Parathyroid adenoma (tissue), 2 donors: ENCODE results near the gene BDKRB2.

Source experiments
- H2AFZ ChIP-seq: fragments of 300-600 bp; sonication (generic); one replicate; pipeline ENCODE4 v1.7.0; 2017; ENCODE audit warnings: antibody characterized with exemption, mild to moderate bottlenecking
- H3K27ac ChIP-seq: fragments of 300-600 bp; sonication (generic); one replicate; pipeline ENCODE4 v1.7.0; 2017
- H3K27me3 ChIP-seq: fragments of 300-600 bp; sonication (generic); one replicate; pipeline ENCODE4 v1.7.0; 2017; ENCODE audit warnings: low read length; ENCODE audit not compliant: control insufficient read depth, insufficient read depth
- H3K36me3 ChIP-seq: fragments of 300-600 bp; sonication (generic); one replicate; pipeline ENCODE4 v1.7.0; 2017; ENCODE audit warnings: low read length; ENCODE audit not compliant: control insufficient read depth, insufficient read depth
- H3K4me1 ChIP-seq: fragments of 300-600 bp; sonication (generic); one replicate; pipeline ENCODE4 v1.7.0; 2017; ENCODE audit warnings: control low read depth
- H3K4me2 ChIP-seq: fragments of 300-600 bp; sonication (generic); one replicate; pipeline ENCODE4 v1.7.0; 2017; ENCODE audit warnings: low read length
- H3K4me3 ChIP-seq: fragments of 300-600 bp; sonication (generic); one replicate; pipeline ENCODE4 v1.7.0; 2017; ENCODE audit warnings: low read depth, low read length
- H3K79me2 ChIP-seq: fragments of 300-600 bp; sonication (generic); one replicate; pipeline ENCODE4 v1.7.0; 2017; ENCODE audit warnings: control low read depth
- H3K9ac ChIP-seq: fragments of 300-600 bp; sonication (generic); one replicate; pipeline ENCODE4 v1.7.0; 2017; ENCODE audit warnings: mild to moderate bottlenecking
- H3K9me3 ChIP-seq: fragments of 300-600 bp; sonication (generic); one replicate; pipeline ENCODE4 v1.7.0; 2017; ENCODE audit warnings: low read length; ENCODE audit not compliant: control insufficient read depth
- TF ChIP-seq, protein P1 (sequence below): fragments of 300-600 bp; sonication (generic); IDR thresholded peaks from one replicate; pipeline ENCODE4 v1.7.0; 2017; ENCODE audit warnings: antibody characterized with exemption, mild to moderate bottlenecking
- donor health status: primary hyperparathyroidism.

The BDKRB2 gene

DNA sequence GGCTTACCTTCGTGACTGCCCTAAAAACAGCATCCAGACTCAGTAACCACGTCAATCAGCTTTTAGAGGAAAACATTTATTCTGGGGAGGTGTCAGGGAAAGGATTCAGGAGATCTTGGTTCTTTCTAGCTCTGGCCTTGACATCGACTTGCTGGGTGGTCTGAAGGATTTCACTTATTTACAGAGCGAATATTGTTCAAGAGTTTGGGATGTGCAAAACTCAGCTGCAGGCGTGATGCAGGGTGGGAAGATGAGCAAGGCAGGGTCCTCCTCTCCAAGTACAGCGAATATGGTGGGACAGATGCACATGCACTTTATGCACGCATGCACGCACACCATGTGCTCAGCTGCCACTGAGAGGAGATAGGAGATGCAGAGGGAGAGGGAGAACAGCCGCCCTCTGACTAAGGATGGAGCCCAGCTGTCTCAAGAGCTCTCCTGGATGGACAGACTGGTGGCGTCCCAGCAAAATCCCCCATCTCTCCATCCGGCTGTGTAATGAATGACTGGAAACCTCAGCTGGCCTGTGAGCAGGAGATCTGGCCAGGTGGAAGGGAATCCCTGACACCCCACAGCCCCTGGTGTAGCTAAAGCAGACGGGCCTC, 27.0 kb downstream of the BDKRB2 start:
- H3K9me3 ChIP-seq, result no peaks in the 10 kb centered on the region
- H3K9ac ChIP-seq, result no peak overlapping the region
- no peaks in the 10 kb centered on the region for H3K79me2 ChIP-seq
- H3K36me3 ChIP-seq, result no peaks in the 10 kb centered on the region
- H3K4me1 ChIP-seq, result no peaks in the 10 kb centered on the region
- H3K27me3 ChIP-seq, result no peaks in the 10 kb centered on the region
- H3K4me2 ChIP-seq, result no peak overlapping the region
- no peak overlapping the region for H3K4me3 ChIP-seq
- H2AFZ ChIP-seq, result no peak overlapping the region
- TF ChIP-seq, protein P1, sequence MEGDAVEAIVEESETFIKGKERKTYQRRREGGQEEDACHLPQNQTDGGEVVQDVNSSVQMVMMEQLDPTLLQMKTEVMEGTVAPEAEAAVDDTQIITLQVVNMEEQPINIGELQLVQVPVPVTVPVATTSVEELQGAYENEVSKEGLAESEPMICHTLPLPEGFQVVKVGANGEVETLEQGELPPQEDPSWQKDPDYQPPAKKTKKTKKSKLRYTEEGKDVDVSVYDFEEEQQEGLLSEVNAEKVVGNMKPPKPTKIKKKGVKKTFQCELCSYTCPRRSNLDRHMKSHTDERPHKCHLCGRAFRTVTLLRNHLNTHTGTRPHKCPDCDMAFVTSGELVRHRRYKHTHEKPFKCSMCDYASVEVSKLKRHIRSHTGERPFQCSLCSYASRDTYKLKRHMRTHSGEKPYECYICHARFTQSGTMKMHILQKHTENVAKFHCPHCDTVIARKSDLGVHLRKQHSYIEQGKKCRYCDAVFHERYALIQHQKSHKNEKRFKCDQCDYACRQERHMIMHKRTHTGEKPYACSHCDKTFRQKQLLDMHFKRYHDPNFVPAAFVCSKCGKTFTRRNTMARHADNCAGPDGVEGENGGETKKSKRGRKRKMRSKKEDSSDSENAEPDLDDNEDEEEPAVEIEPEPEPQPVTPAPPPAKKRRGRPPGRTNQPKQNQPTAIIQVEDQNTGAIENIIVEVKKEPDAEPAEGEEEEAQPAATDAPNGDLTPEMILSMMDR, result no peak
- no peak overlapping the region for H3K27ac ChIP-seq

- H3K4me2 ChIP-seq, result no peak overlapping the region
- TF ChIP-seq, protein P1, result no peak
- no peak overlapping the region for H3K4me3 ChIP-seq
- H3K4me1 ChIP-seq, result no peaks in the 10 kb centered on the region
- H3K9ac ChIP-seq, result no peak overlapping the region
- H2AFZ ChIP-seq, result no peak overlapping the region
- H3K9me3 ChIP-seq, result no peaks in the 10 kb centered on the region
- no peaks in the 10 kb centered on the region for H3K36me3 ChIP-seq
- no peaks in the 10 kb centered on the region for H3K79me2 ChIP-seq
- no peaks in the 10 kb centered on the region for H3K27me3 ChIP-seq
- no peak overlapping the region for H3K27ac ChIP-seq
Observed at GRCh38 chr14:96232506-96232905, 27.9 kb downstream of the BDKRB2 start.

DNA sequence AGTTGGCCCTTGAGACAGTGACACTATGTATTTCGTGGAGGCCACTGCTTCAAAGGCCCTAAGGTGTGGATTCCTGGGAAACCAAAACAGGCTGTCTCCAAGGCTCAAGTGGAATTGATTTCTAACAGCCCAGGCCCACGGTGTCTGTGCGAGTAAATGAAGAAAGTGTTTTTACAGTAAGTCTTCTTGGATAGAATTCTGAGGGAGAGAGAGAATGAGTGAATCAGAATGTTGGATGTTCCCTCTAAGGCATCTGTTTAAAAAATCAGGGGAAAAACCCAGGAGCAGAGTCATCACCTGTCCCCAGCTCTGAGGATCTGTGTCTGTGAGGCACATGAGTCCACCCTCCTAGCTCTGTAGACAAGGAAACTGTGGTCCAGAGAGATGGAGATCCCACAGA, 29.0 kb downstream of the BDKRB2 start:
- Histone ChIP-seq H3K36me3 (no peaks in the 10 kb centered on the region), H3K9me3 (no peaks in the 10 kb centered on the region), H3K27me3 (no peaks in the 10 kb centered on the region), H3K4me3 (no peak overlapping the region), H2AFZ (no peak overlapping the region), H3K4me2 (no peak overlapping the region), H3K27ac (no peak overlapping the region), H3K9ac (no peak overlapping the region), H3K79me2 (no peaks in the 10 kb centered on the region), H3K4me1 (no peaks in the 10 kb centered on the region)
- TF ChIP-seq, protein P1, result no peak

DNA sequence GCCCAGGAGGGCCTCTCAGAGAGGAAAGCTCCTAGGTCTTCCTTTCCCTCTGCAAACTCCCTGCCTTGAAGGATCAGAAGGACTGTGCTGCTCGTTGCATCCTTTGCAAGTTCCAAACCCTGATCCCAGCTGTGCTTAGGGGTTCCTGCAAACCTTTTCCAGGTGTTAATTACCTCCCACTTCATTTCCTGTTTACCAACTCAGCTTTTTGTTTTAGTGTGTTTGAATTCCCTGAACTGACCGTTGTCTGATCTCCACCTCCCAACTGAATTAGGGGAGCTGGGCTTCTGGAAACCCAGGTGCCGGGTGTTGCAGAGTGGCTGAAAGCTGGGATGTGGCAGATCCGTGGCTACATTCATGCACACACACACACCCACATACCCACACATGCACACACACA, 30.8 kb downstream of the BDKRB2 start:
- no peaks in the 10 kb centered on the region for H3K79me2 ChIP-seq
- H2AFZ ChIP-seq, result no peak overlapping the region
- H3K9ac ChIP-seq, result no peak overlapping the region
- no peaks in the 10 kb centered on the region for H3K9me3 ChIP-seq
- no peaks in the 10 kb centered on the region for H3K36me3 ChIP-seq
- H3K4me1 ChIP-seq, result no peaks in the 10 kb centered on the region
- H3K4me3 ChIP-seq, result no peak overlapping the region
- TF ChIP-seq, protein P1, result no peak
- H3K27ac ChIP-seq, result no peak overlapping the region
- H3K4me2 ChIP-seq, result no peak overlapping the region
- no peaks in the 10 kb centered on the region for H3K27me3 ChIP-seq

DNA sequence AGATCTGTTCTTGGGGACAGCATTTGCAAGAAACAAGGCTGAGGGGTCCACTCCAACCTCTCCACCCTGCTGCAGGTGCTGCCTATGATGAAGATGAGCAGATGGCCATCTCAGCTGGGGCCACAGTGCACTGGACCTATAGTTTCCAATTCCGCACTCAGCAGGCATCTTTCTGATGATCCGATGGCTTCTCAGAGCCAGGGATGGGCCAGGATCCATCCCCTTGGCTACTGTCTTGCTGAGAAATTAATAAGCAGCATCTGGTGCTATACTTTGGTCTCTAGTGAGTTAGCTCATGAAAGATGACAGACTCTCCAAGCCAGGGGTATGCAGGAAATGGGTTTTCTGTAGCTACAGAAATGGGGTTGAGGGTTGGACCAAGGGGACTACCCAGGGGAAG, 33.0 kb downstream of the BDKRB2 start:
- Histone ChIP-seq H3K4me1 (no peaks in the 10 kb centered on the region), H3K9ac (no peak overlapping the region), H3K4me3 (no peak overlapping the region), H2AFZ (no peak overlapping the region), H3K36me3 (no peaks in the 10 kb centered on the region), H3K27me3 (no peaks in the 10 kb centered on the region), H3K9me3 (no peaks in the 10 kb centered on the region), H3K27ac (no peak overlapping the region), H3K4me2 (no peak overlapping the region), H3K79me2 (no peaks in the 10 kb centered on the region)
- TF ChIP-seq, protein P1, result no peak
